Measurements from ENCODE around the gene SAMD7.
A peak's percentile ranks its signal among the peaks of the same experiment; 100 is the strongest.

SAMD7 gene

GRCh38 chr3:169966951-169967915, 55.9 kb downstream of the SAMD7 start:
- peak; percentile 19 for DNase-seq (ENCODE audit: low read depth)

GRCh38 chr3:169968224-169968885, 57.0 kb downstream of the SAMD7 start:
- DNase-seq (ENCODE audit: low read depth) = no peak

GRCh38 chr3:169969174-169970095, 58.1 kb downstream of the SAMD7 start:
- no peak for DNase-seq (ENCODE audit: low read depth)

GRCh38 chr3:169970847-169971246, 59.5 kb downstream of the SAMD7 start:
- no peak for DNase-seq (ENCODE audit: low read depth)

- no peak for DNase-seq (ENCODE audit: low read depth)
Observed at GRCh38 chr3:169971522-169971921, 60.1 kb downstream of the SAMD7 start.

- DNase-seq (ENCODE audit: low read depth) = no peak
Observed at GRCh38 chr3:169980055-169980454, 68.7 kb downstream of the SAMD7 start.

GRCh38 chr3:169984292-169984691, 72.9 kb downstream of the SAMD7 start:
- no peak for DNase-seq (ENCODE audit: low read depth)

All from stromal cell of bone marrow (primary cell).